ENCODE data around the gene ZC3H18. TPM values are rescaled to one million over a fixed set of nuclear protein-coding genes. Genes with fewer than 3 reads are reported as not detected.

The ZC3H18 gene
- polyA plus RNA-seq, 3 donors = 5.5 to 36.4 (median 6.8) TPM

GRCh38 chr16:88658714-88659113 lies 88.5 kb downstream of the ZC3H18 start:
- intact Hi-C loops (cut with micrococcal nuclease) = no loop called here
- Mint-ChIP-seq H3K27me3 (ENCODE audit: low read depth in 3 of 3) (peaks cover 2 to 3% (median 3%) of the 10 kb centered on the region in 3 donors), H3K4me1 (peaks cover 13% of the 10 kb centered on the region), H3K4me3 (no peak overlapping the region), H3K9me3 (no peaks in the 10 kb centered on the region), H3K36me3 (peaks cover 18 to 49% of the 10 kb centered on the region in 2 donors), H3K27ac (no peak overlapping the region)
- Histone ChIP-seq H3K4me1 (ENCODE audit: control insufficient read depth in 1 of 2, insufficient read depth in 2 of 2, low read length in 2 of 2) (peaks cover 13% of the 10 kb centered on the region in 2 donors), H3K4me3 (replicated peaks in 1 of 3; ENCODE audit: low read depth in 2 of 3, low read length in 3 of 3) (no peak overlapping the region), H2AFZ (ENCODE audit: insufficient read depth, low read depth, low read length, poor library complexity, severe bottlenecking) (no peak overlapping the region), H3K79me2 (ENCODE audit: insufficient read depth, low read length) (peaks cover 6% of the 10 kb centered on the region), H3K9me3 (replicated peaks in 1 of 2; ENCODE audit: control insufficient read depth in 1 of 2, insufficient read depth in 1 of 2, low read length in 2 of 2) (no peaks in the 10 kb centered on the region), H3K27ac (ENCODE audit: low read depth in 1 of 2, low read length in 2 of 2) (no peak overlapping the region), H3K36me3 (replicated peaks in 1 of 2; ENCODE audit: control insufficient read depth in 1 of 2, insufficient read depth in 2 of 2, low read length in 2 of 2) (peaks cover 10 to 15% of the 10 kb centered on the region in 2 donors), H4K20me1 (ENCODE audit: insufficient read depth, low read length) (no peaks in the 10 kb centered on the region), H3K4me2 (replicated peaks; ENCODE audit: extremely low read depth, low read length, poor library complexity, severe bottlenecking) (no peak overlapping the region), H3K27me3 (ENCODE audit: control insufficient read depth in 2 of 2, insufficient read depth in 2 of 2, low read length in 2 of 2) (no peaks in the 10 kb centered on the region), H3K9ac (ENCODE audit: insufficient read depth, low read length, poor library complexity, severe bottlenecking) (no peak overlapping the region)
- no peak for TF ChIP-seq CTCF (IDR thresholded peaks at IDR 0.05)
- WGBS (ENCODE audit: insufficient coverage) = 100% methylated on average over 10 of the region's 15 CpGs
- no peak for DNase-seq

DNA sequence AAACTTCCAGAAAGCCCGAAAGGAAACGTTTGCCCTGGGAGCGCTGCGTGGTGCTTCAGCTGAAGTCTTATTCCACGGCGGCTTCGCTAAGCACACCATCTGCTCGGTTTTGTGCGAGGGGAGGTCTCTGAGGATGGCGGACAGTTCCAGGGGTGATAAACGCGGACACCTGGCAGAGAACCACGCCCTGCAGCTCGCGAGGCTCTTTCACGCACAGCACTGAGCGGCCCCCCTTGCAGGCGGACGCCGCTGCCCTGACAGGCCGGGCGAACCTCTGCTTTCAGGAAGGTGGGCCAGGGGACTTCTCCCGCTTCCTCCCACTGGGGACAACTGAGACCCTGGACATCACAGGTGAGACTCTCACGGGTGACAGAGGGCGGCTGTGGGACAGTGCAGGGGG lies 89.0 kb downstream of the ZC3H18 start:
- peaks cover 6% of the 10 kb centered on the region for H3K79me2 ChIP-seq (ENCODE audit: insufficient read depth, low read length)
- H3K36me3 ChIP-seq (replicated peaks in 1 of 2; ENCODE audit: control insufficient read depth in 1 of 2, insufficient read depth in 2 of 2, low read length in 2 of 2) = peaks cover 10 to 15% of the 10 kb centered on the region in 2 donors
- no peak overlapping the region for H3K4me3 ChIP-seq (replicated peaks in 1 of 3; ENCODE audit: low read depth in 2 of 3, low read length in 3 of 3)
- no peak overlapping the region for H2AFZ ChIP-seq (ENCODE audit: insufficient read depth, low read depth, low read length, poor library complexity, severe bottlenecking)
- no peak overlapping the region for H3K4me2 ChIP-seq (replicated peaks; ENCODE audit: extremely low read depth, low read length, poor library complexity, severe bottlenecking)
- H3K27ac ChIP-seq (ENCODE audit: low read depth in 1 of 2, low read length in 2 of 2) = no peak overlapping the region
- intact Hi-C loops (cut with micrococcal nuclease) = no loop called here
- H3K4me1 Mint-ChIP-seq = peaks cover 16% of the 10 kb centered on the region
- H3K4me1 ChIP-seq (ENCODE audit: control insufficient read depth in 1 of 2, insufficient read depth in 2 of 2, low read length in 2 of 2) = peaks cover 17% of the 10 kb centered on the region in 2 donors
- no peak overlapping the region for H3K27ac Mint-ChIP-seq
- no peak for TF ChIP-seq CTCF (IDR thresholded peaks at IDR 0.05)
- no peaks in the 10 kb centered on the region for H3K9me3 ChIP-seq (replicated peaks in 1 of 2; ENCODE audit: control insufficient read depth in 1 of 2, insufficient read depth in 1 of 2, low read length in 2 of 2)
- no peak for DNase-seq
- H3K27me3 ChIP-seq (ENCODE audit: control insufficient read depth in 2 of 2, insufficient read depth in 2 of 2, low read length in 2 of 2) = no peaks in the 10 kb centered on the region
- H3K9ac ChIP-seq (ENCODE audit: insufficient read depth, low read length, poor library complexity, severe bottlenecking) = no peak overlapping the region
- peaks cover 18 to 47% of the 10 kb centered on the region in 2 donors for H3K36me3 Mint-ChIP-seq
- no peaks in the 10 kb centered on the region for H3K9me3 Mint-ChIP-seq
- 97% methylated on average over 25 of the region's 25 CpGs for WGBS (ENCODE audit: insufficient coverage)
- peaks cover 2 to 3% (median 3%) of the 10 kb centered on the region in 3 donors for H3K27me3 Mint-ChIP-seq (ENCODE audit: low read depth in 3 of 3)
- H4K20me1 ChIP-seq (ENCODE audit: insufficient read depth, low read length) = no peaks in the 10 kb centered on the region
- no peak overlapping the region for H3K4me3 Mint-ChIP-seq

All from CD14-positive monocyte (primary cell).